Liver (tissue), 9 donors: Measurements from ENCODE around the gene CKMT2. TPM values are rescaled to one million over a fixed set of nuclear protein-coding genes. Genes with fewer than 3 reads are reported as not detected.

Experiments
- DNase-seq: peaks from one replicate; pipeline ENCODE4 v3.0.0-alpha.2; 2017; ENCODE audit warnings: low spot score
- H3K27ac ChIP-seq, 2 donors: one replicate each; pipeline ENCODE4 v1.7.0; 2013; ENCODE audit warnings: inconsistent platforms in 2 of 2, low read length in 2 of 2, control low read depth in 1 of 2, low read depth in 1 of 2, mild to moderate bottlenecking in 1 of 2
- H3K27me3 ChIP-seq, 4 donors: one replicate each; pipeline versions ENCODE4 v1.6.1 to v1.7.0; 2013; ENCODE audit warnings: low read length in 3 of 4, inconsistent platforms in 1 of 4, mild to moderate bottlenecking in 1 of 4, moderate library complexity in 1 of 4; ENCODE audit not compliant: control insufficient read depth in 4 of 4, insufficient read depth in 4 of 4
- H3K36me3 ChIP-seq, 4 donors: one replicate each; pipeline versions ENCODE4 v1.6.1 to v1.7.0; 2013; ENCODE audit warnings: low read length in 3 of 4, mild to moderate bottlenecking in 3 of 4, low read depth in 1 of 4, moderate library complexity in 1 of 4; ENCODE audit not compliant: control insufficient read depth in 4 of 4, insufficient read depth in 3 of 4
- H3K4me1 ChIP-seq, 4 donors: one replicate each; pipeline versions ENCODE4 v1.6.1 to v1.7.0; 2013; ENCODE audit warnings: low read length in 3 of 4, mild to moderate bottlenecking in 3 of 4, moderate library complexity in 1 of 4; ENCODE audit not compliant: control insufficient read depth in 4 of 4, insufficient read depth in 4 of 4
- H3K4me3 ChIP-seq, 3 donors: one replicate each; pipeline versions ENCODE4 v1.6.1 to v1.7.0; 2013; ENCODE audit warnings: low read length in 3 of 3, control low read depth in 1 of 3, low read depth in 1 of 3, mild to moderate bottlenecking in 1 of 3
- H3K9ac ChIP-seq, 2 donors: one replicate each; pipeline ENCODE4 v1.7.0; 2013; ENCODE audit warnings: low read length in 2 of 2, mild to moderate bottlenecking in 2 of 2, moderate library complexity in 2 of 2, control low read depth in 1 of 2, low read depth in 1 of 2
- H3K9me3 ChIP-seq, 4 donors: one replicate each; pipeline versions ENCODE4 v1.6.1 to v1.7.0; 2013; ENCODE audit warnings: low read length in 3 of 4; ENCODE audit not compliant: control insufficient read depth in 4 of 4
- EGR1 ChIP-seq, 2 donors: IDR thresholded peaks; 2 replicates each; pipeline ENCODE4 v1.6.1; 2016 to 2018; ENCODE audit warnings: antibody characterized with exemption in 2 of 2, low read depth in 2 of 2
- FOXA1 ChIP-seq: IDR thresholded peaks from 2 replicates; pipeline ENCODE4 v1.6.1; 2016; ENCODE audit warnings: antibody characterized with exemption
- FOXA2 ChIP-seq: IDR thresholded peaks from 2 replicates; pipeline ENCODE4 v1.6.1; 2016; ENCODE audit warnings: antibody characterized with exemption
- GABPA ChIP-seq, 2 donors: IDR thresholded peaks in 1 of 2; conservative IDR thresholded peaks in 1 of 2; 2 replicates each; pipeline ENCODE4 v1.6.1; 2016; ENCODE audit warnings: antibody characterized with exemption in 2 of 2, mild to moderate bottlenecking in 1 of 2, moderate library complexity in 1 of 2
- HNF4A ChIP-seq, 2 donors: conservative IDR thresholded peaks; 2 replicates each; pipeline ENCODE4 v1.6.1; 2016; ENCODE audit warnings: antibody characterized with exemption in 2 of 2, mild to moderate bottlenecking in 2 of 2
- HNF4G ChIP-seq: IDR thresholded peaks from 2 replicates; pipeline ENCODE4 v1.6.1; 2016; ENCODE audit warnings: antibody characterized with exemption
- JUND ChIP-seq, 2 donors: IDR thresholded peaks; 2 replicates each; pipeline ENCODE4 v1.6.1; 2016; ENCODE audit warnings: antibody characterized with exemption in 2 of 2
- NR2F2 ChIP-seq: IDR thresholded peaks from 2 replicates; pipeline ENCODE4 v1.6.1; 2016; ENCODE audit warnings: antibody characterized with exemption
- RAD21 ChIP-seq, 2 donors: IDR thresholded peaks; 2 replicates each; pipeline ENCODE4 v1.6.1; 2016; ENCODE audit warnings: antibody characterized with exemption in 2 of 2, mild to moderate bottlenecking in 2 of 2
- RXRA ChIP-seq, 2 donors: IDR thresholded peaks; 2 replicates each; pipeline ENCODE4 v1.6.1; 2017 to 2018; ENCODE audit warnings: antibody characterized with exemption in 2 of 2, mild to moderate bottlenecking in 1 of 2
- SP1 ChIP-seq: IDR thresholded peaks from 2 replicates; pipeline ENCODE4 v1.6.1; 2018; ENCODE audit warnings: antibody characterized with exemption, mild to moderate bottlenecking
- TAF1 ChIP-seq: conservative IDR thresholded peaks from 2 replicates; pipeline ENCODE4 v1.6.1; 2016; ENCODE audit warnings: antibody characterized with exemption, mild to moderate bottlenecking
- YY1 ChIP-seq: IDR thresholded peaks from 2 replicates; pipeline ENCODE4 v1.6.1; 2016; ENCODE audit warnings: antibody characterized with exemption, mild to moderate bottlenecking
- ZBTB33 ChIP-seq: IDR thresholded peaks from 2 replicates; pipeline ENCODE4 v1.6.1; 2016; ENCODE audit warnings: antibody characterized with exemption
- WGBS: extraction: QIAGEN DNeasy Blood & Tissue Kit; methylation state at CpG from one replicate; pipeline ENCODE4 v1.1.7; 2013; 5-methylcytosine and 5-hydroxymethylcytosine counted together
- polyA plus RNA-seq, 2 donors: library from polyadenylated mRNA; stranded (reverse) in 1 of 2; unstranded in 1 of 2; fragments of 200-250 nt in 1 of 2; fragments of >200 nt in 1 of 2; fragmentation: Nextera tagmentation in 1 of 2; extraction: Ambion mirVana in 1 of 2; gene quantifications; one replicate each; pipeline versions ENCODE4 v1.2.1 to v1.2.3, GENCODE V29; 2013 to 2015
- total RNA-seq, 2 donors: library from RNA; depleted of rRNA; stranded (reverse); fragments of >200 nt; gene quantifications; one replicate each; pipeline ENCODE4 v1.2.3, GENCODE V29; 2014
- TF ChIP-seq, protein P1 (sequence below): IDR thresholded peaks from 2 replicates; pipeline ENCODE4 v1.6.1; 2016; ENCODE audit warnings: antibody characterized with exemption
- TF ChIP-seq, protein P2 (sequence below): fragments of 150-350 bp; IDR thresholded peaks from 2 replicates; pipeline ENCODE4 v1.5.1; 2017; ENCODE audit warnings: improper control_type of control experiment, low read depth, low read length; ENCODE audit not compliant: missing input control
- TF ChIP-seq, protein P3 (sequence below): IDR thresholded peaks from 2 replicates; pipeline ENCODE4 v1.6.1; 2016; ENCODE audit warnings: antibody characterized with exemption
- TF ChIP-seq, protein P4 (sequence below): IDR thresholded peaks from 2 replicates; pipeline ENCODE4 v1.6.1; 2016; ENCODE audit warnings: antibody characterized with exemption, mild to moderate bottlenecking
- donor health status: healthy.
- donor health status: healthy.
- donor health status: healthy.
- donor health status: healthy.
- donor health status: healthy.

Gene CKMT2
- total and polyA plus RNA-seq, 4 donors: 0.20 to 2.6 (median 0.82) TPM

DNA sequence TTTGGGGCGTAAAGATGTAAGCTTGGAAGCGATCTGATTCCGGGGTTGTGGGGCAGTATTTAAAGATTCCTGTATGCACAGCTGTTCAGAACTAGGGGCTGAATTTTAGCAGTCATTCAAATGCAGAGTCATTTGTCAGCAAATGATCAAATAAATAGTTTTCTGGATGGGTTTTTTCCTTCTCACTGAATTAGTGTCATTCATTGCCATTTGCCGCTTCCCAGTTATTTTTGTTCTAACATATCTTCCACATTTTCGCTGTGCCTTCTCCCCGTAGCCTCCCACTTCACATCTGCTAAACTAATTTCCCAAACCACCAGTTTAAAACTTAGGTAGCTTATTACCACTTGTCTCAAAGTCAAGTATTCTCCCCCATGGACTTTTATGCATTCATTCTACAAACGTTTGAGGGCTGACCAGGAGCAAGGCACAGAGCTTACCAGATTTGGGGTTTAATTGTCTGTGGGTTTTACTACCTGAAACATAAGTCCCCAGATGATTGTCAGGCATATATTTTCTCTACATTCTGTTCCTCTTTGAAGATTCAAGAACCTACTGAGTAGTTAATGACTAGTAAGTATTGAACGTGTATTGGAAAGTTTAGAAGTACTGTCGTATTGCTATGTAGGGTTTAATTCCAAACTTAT lies 41.3 kb upstream of the CKMT2 start:
- no peaks in the 10 kb centered on the region for H3K36me3 ChIP-seq
- WGBS: 95% methylated on average over 9 of the region's 9 CpGs
- H3K27ac ChIP-seq: no peak overlapping the region
- H3K9me3 ChIP-seq: no peaks in the 10 kb centered on the region
- TF ChIP-seq FOXA1: no peak
- TF ChIP-seq JUND (IDR thresholded peaks at IDR 0.05): no peak
- no peak for TF ChIP-seq NR2F2
- no peak for TF ChIP-seq ZBTB33
- TF ChIP-seq, protein P1, sequence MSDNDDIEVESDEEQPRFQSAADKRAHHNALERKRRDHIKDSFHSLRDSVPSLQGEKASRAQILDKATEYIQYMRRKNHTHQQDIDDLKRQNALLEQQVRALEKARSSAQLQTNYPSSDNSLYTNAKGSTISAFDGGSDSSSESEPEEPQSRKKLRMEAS: no peak
- TF ChIP-seq EGR1 (IDR thresholded peaks at IDR 0.05; ENCODE audit: low read depth in 2 of 2): no peak
- TF ChIP-seq RXRA (IDR thresholded peaks at IDR 0.05): no peak
- TF ChIP-seq, protein P2, sequence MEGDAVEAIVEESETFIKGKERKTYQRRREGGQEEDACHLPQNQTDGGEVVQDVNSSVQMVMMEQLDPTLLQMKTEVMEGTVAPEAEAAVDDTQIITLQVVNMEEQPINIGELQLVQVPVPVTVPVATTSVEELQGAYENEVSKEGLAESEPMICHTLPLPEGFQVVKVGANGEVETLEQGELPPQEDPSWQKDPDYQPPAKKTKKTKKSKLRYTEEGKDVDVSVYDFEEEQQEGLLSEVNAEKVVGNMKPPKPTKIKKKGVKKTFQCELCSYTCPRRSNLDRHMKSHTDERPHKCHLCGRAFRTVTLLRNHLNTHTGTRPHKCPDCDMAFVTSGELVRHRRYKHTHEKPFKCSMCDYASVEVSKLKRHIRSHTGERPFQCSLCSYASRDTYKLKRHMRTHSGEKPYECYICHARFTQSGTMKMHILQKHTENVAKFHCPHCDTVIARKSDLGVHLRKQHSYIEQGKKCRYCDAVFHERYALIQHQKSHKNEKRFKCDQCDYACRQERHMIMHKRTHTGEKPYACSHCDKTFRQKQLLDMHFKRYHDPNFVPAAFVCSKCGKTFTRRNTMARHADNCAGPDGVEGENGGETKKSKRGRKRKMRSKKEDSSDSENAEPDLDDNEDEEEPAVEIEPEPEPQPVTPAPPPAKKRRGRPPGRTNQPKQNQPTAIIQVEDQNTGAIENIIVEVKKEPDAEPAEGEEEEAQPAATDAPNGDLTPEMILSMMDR: no peak
- TF ChIP-seq RAD21 (IDR thresholded peaks at IDR 0.05): no peak
- no peak for TF ChIP-seq SP1
- no peak for TF ChIP-seq GABPA (IDR thresholded peaks at IDR 0.05 in 1 of 2, conservative IDR thresholded peaks at IDR 0.05 in 1 of 2)
- no peak for TF ChIP-seq FOXA2
- no peak for TF ChIP-seq HNF4G
- TF ChIP-seq, protein P3, sequence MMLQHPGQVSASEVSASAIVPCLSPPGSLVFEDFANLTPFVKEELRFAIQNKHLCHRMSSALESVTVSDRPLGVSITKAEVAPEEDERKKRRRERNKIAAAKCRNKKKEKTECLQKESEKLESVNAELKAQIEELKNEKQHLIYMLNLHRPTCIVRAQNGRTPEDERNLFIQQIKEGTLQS: no peak
- TF ChIP-seq, protein P4, sequence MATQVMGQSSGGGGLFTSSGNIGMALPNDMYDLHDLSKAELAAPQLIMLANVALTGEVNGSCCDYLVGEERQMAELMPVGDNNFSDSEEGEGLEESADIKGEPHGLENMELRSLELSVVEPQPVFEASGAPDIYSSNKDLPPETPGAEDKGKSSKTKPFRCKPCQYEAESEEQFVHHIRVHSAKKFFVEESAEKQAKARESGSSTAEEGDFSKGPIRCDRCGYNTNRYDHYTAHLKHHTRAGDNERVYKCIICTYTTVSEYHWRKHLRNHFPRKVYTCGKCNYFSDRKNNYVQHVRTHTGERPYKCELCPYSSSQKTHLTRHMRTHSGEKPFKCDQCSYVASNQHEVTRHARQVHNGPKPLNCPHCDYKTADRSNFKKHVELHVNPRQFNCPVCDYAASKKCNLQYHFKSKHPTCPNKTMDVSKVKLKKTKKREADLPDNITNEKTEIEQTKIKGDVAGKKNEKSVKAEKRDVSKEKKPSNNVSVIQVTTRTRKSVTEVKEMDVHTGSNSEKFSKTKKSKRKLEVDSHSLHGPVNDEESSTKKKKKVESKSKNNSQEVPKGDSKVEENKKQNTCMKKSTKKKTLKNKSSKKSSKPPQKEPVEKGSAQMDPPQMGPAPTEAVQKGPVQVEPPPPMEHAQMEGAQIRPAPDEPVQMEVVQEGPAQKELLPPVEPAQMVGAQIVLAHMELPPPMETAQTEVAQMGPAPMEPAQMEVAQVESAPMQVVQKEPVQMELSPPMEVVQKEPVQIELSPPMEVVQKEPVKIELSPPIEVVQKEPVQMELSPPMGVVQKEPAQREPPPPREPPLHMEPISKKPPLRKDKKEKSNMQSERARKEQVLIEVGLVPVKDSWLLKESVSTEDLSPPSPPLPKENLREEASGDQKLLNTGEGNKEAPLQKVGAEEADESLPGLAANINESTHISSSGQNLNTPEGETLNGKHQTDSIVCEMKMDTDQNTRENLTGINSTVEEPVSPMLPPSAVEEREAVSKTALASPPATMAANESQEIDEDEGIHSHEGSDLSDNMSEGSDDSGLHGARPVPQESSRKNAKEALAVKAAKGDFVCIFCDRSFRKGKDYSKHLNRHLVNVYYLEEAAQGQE: no peak
- H3K4me1 ChIP-seq: peaks cover 0 to 5% (median under 1%) of the 10 kb centered on the region in 4 donors
- no peak overlapping the region for H3K4me3 ChIP-seq
- no peak for DNase-seq
- no peaks in the 10 kb centered on the region for H3K27me3 ChIP-seq
- H3K9ac ChIP-seq: no peak overlapping the region

DNA sequence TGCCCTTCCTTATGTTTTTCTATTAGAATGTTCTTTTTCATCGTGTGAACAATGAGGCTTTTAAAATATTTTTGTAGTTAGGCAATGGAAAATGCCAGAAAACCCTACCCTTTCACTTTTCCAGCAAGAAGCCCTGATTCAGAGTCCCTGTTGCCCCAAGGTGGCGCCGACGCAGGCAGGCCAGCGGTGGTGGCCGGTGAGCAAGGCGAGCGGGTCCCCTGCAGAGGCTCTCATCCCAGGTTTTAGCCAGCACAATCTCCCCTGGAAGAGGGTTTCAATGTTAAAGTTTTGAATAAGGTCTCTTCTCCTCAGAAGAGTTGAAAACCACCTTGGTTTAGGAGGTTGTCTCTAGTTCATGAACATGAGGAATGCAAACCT lies 40.8 kb upstream of the CKMT2 start:
- no peak for DNase-seq
- no peak overlapping the region for H3K9ac ChIP-seq
- no peaks in the 10 kb centered on the region for H3K36me3 ChIP-seq
- H3K4me1 ChIP-seq: peaks cover 0 to 5% (median under 1%) of the 10 kb centered on the region in 4 donors
- no peak for TF ChIP-seq ZBTB33
- TF ChIP-seq RXRA (IDR thresholded peaks at IDR 0.05): no peak
- TF ChIP-seq HNF4G: no peak
- no peak for TF ChIP-seq EGR1 (IDR thresholded peaks at IDR 0.05; ENCODE audit: low read depth in 2 of 2)
- TF ChIP-seq HNF4A (conservative IDR thresholded peaks at IDR 0.05): no peak
- TF ChIP-seq, protein P3: no peak
- no peak for TF ChIP-seq FOXA2
- TF ChIP-seq GABPA (IDR thresholded peaks at IDR 0.05 in 1 of 2, conservative IDR thresholded peaks at IDR 0.05 in 1 of 2): no peak
- no peak for TF ChIP-seq SP1
- TF ChIP-seq YY1: no peak
- no peak for TF ChIP-seq TAF1
- no peaks in the 10 kb centered on the region for H3K27me3 ChIP-seq
- no peak overlapping the region for H3K4me3 ChIP-seq
- H3K27ac ChIP-seq: no peak overlapping the region
- WGBS: 81% methylated on average over 8 of the region's 8 CpGs
- no peaks in the 10 kb centered on the region for H3K9me3 ChIP-seq
